ENCODE data around the gene KRIT1. TPM values are rescaled to one million over a fixed set of nuclear protein-coding genes. Genes with fewer than 3 reads are reported as not detected.
A peak's percentile ranks its signal among the peaks of the same experiment; 100 is the strongest.

KRIT1 gene
- total RNA-seq, 1 donor from 2014 or later: 60.4 TPM

GRCh38 chr7:92156990-92157389, 88.7 kb downstream of the KRIT1 start:
- DNase-seq (ENCODE audit: low read depth): peak; percentile 68

- DNase-seq (ENCODE audit: low read depth): no peak
Measured at GRCh38 chr7:92155108-92155739, 90.5 kb downstream of the KRIT1 start.

DNA sequence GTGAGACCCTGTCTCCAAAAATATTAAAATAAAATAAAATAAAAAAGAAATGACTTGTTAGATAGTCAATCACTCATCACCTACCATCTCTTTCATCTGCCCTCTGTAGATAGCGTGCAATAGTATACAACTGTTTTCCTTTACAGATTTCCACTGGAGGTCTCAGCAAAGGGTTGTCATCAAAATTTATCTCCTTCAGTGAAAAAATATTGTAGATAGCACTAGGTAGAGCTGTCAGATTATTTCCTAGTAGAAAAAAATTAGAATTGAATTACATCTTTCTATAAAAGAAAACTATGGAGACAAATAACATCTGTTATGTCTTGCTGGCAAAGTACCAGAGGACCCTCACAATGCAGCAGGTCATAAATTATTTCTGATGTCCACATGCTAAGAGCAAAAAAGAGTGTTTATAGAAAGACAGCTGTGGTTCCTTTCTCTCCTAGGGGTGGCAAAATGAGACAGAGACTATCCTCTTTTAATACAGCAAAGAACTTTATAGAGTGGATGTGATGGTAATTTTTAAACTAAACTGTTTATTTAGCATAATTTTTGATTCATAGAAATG, 95.2 kb downstream of the KRIT1 start:
- peak; percentile 47 for DNase-seq (ENCODE audit: low read depth)

GRCh38 chr7:92149736-92150239, 95.9 kb downstream of the KRIT1 start:
- DNase-seq (ENCODE audit: low read depth): no peak

Small RNA genes within 50 kb of the gene (microRNA-seq; reads per million reads assigned to microRNA genes)
- not detected for gene MIR1285-1

Other genes starting within 250 kb of the KRIT1 start
- gene CYP51A1, start 111.4 kb downstream of the KRIT1 start, total RNA-seq: 75.6 and 124 TPM in 2 replicates
- gene LRRD1, start 66.8 kb downstream of the KRIT1 start, total RNA-seq: 0.26 and 0.29 TPM in 2 replicates
- gene ANKIB1, start 60 bp upstream of the KRIT1 start, total RNA-seq: 34.6 and 37.6 TPM in 2 replicates
- gene GATAD1, start 201.6 kb upstream of the KRIT1 start, total RNA-seq: 41.6 and 44.6 TPM in 2 replicates
- not detected in 2 replicates for gene ERVW-1, start 232.0 kb upstream of the KRIT1 start, total RNA-seq

All from myocyte (in vitro differentiated cells).